HPDE6-E6E7 (cell line): ENCODE data around the gene IRF1.
"Not testable (repeated sequence)": the region's sequence is repeated elsewhere in the genome, so short reads cannot be mapped to it uniquely, and the experiment has no call there.

Source experiments
- DNase-seq: peaks from one replicate; pipeline ENCODE4 v3.0.0; 2011; ENCODE audit warnings: missing footprints; ENCODE audit errors: extremely low spot score

The IRF1 gene

GRCh38 chr5:132439521-132440089 lies 51.0 kb downstream of the IRF1 start:
- no peak for DNase-seq

GRCh38 chr5:132438917-132439316 lies 51.7 kb downstream of the IRF1 start:
- no peak for DNase-seq

GRCh38 chr5:132438267-132438645 lies 52.3 kb downstream of the IRF1 start:
- not testable (repeated sequence) for DNase-seq

GRCh38 chr5:132437604-132438266 lies 52.8 kb downstream of the IRF1 start:
- no peak for DNase-seq

GRCh38 chr5:132436936-132437335 lies 53.6 kb downstream of the IRF1 start:
- DNase-seq: no peak

GRCh38 chr5:132435886-132436285 lies 54.7 kb downstream of the IRF1 start:
- DNase-seq: no peak

GRCh38 chr5:132435447-132435846 lies 55.1 kb downstream of the IRF1 start:
- DNase-seq: no peak

GRCh38 chr5:132434416-132435286 lies 55.9 kb downstream of the IRF1 start:
- DNase-seq: no peak

- DNase-seq: no peak
Observed at GRCh38 chr5:132433141-132433540, 57.4 kb downstream of the IRF1 start.

- DNase-seq: no peak
Observed at GRCh38 chr5:132431632-132432031, 58.9 kb downstream of the IRF1 start.
